Activated T-helper 17 cell treated with anti-CD3 and anti-CD28 coated beads, Interleukin-2, amount 50 U/mL, for 72 hours (primary cell): ENCODE measurements around the gene CBX5. TPM values are rescaled to one million over a fixed set of nuclear protein-coding genes. Genes with fewer than 3 reads are reported as not detected.

ENCODE experiments used
- ATAC-seq: fragments of 150-1000 bp; cut with Tn5 transposase; replicated peaks from 2 replicates; pipeline ENCODE4 v1.10.0; 2021; ENCODE audit warnings: mild to moderate bottlenecking, moderate library complexity
- H3K27ac Mint-ChIP-seq: one replicate; pipeline ENCODE4 v1.8.0; 2022; ENCODE audit warnings: mixed read lengths
- H3K27me3 Mint-ChIP-seq: one replicate; pipeline ENCODE4 v1.8.0; 2022; ENCODE audit warnings: mixed read lengths
- H3K36me3 Mint-ChIP-seq: one replicate; pipeline ENCODE4 v1.8.0; 2022; ENCODE audit warnings: low read depth, mild to moderate bottlenecking, mixed read lengths
- H3K4me1 Mint-ChIP-seq: one replicate; pipeline ENCODE4 v1.8.0; 2022; ENCODE audit warnings: mixed read lengths
- H3K4me3 Mint-ChIP-seq: one replicate; pipeline ENCODE4 v1.8.0; 2022; ENCODE audit warnings: mild to moderate bottlenecking, mixed read lengths
- H3K9me3 Mint-ChIP-seq: one replicate; pipeline ENCODE4 v1.8.0; 2022; ENCODE audit warnings: mixed read lengths
- total RNA-seq, 2 donors: library from RNA; stranded (reverse); gene quantifications; one replicate each; pipeline ENCODE4 v1.2.3, GENCODE V29; 2022

Gene CBX5
- total RNA-seq, 2 donors from 2014 or later, result 82.0 to 89.7 TPM

- Mint-ChIP-seq H3K9me3 (no peaks in the 10 kb centered on the region), H3K4me1 (no peaks in the 10 kb centered on the region), H3K36me3 (no peaks in the 10 kb centered on the region), H3K27me3 (peaks cover 37% of the 10 kb centered on the region), H3K27ac (no peak overlapping the region), H3K4me3 (peak overlapping the region; percentile 29)
- ATAC-seq, result no peak
These were observed 20.4 kb upstream of the CBX5 start for GRCh38 chr12:54300225-54300731.

GRCh38 chr12:54299515-54300224 is 19.7 kb upstream of the CBX5 start:
- ATAC-seq, result no peak
- H3K27ac Mint-ChIP-seq, result no peak overlapping the region
- no peaks in the 10 kb centered on the region for H3K36me3 Mint-ChIP-seq
- H3K9me3 Mint-ChIP-seq, result no peaks in the 10 kb centered on the region
- H3K4me1 Mint-ChIP-seq, result no peaks in the 10 kb centered on the region
- H3K27me3 Mint-ChIP-seq, result peaks cover 37% of the 10 kb centered on the region
- no peak overlapping the region for H3K4me3 Mint-ChIP-seq

GRCh38 chr12:54298904-54299303 is 19.0 kb upstream of the CBX5 start:
- Mint-ChIP-seq H3K4me1 (no peaks in the 10 kb centered on the region), H3K9me3 (no peaks in the 10 kb centered on the region), H3K27me3 (peaks cover 33% of the 10 kb centered on the region), H3K27ac (no peak overlapping the region), H3K4me3 (no peak overlapping the region), H3K36me3 (no peaks in the 10 kb centered on the region)
- ATAC-seq, result no peak

- Mint-ChIP-seq H3K36me3 (no peaks in the 10 kb centered on the region), H3K27me3 (peaks cover 20% of the 10 kb centered on the region), H3K9me3 (no peaks in the 10 kb centered on the region), H3K27ac (no peak overlapping the region), H3K4me3 (no peak overlapping the region), H3K4me1 (peaks cover 4% of the 10 kb centered on the region)
- no peak for ATAC-seq
These were observed 16.6 kb upstream of the CBX5 start for GRCh38 chr12:54296393-54297099.

GRCh38 chr12:54294953-54295566 is 15.1 kb upstream of the CBX5 start:
- no peaks in the 10 kb centered on the region for H3K36me3 Mint-ChIP-seq
- no peak overlapping the region for H3K27ac Mint-ChIP-seq
- peaks cover 12% of the 10 kb centered on the region for H3K27me3 Mint-ChIP-seq
- ATAC-seq, result no peak
- no peak overlapping the region for H3K4me3 Mint-ChIP-seq
- H3K9me3 Mint-ChIP-seq, result no peaks in the 10 kb centered on the region
- H3K4me1 Mint-ChIP-seq, result peaks cover 4% of the 10 kb centered on the region

- ATAC-seq, result peak; percentile 81
- H3K9me3 Mint-ChIP-seq, result no peaks in the 10 kb centered on the region
- H3K4me3 Mint-ChIP-seq, result no peak overlapping the region
- peaks cover 5% of the 10 kb centered on the region for H3K27me3 Mint-ChIP-seq
- no peaks in the 10 kb centered on the region for H3K36me3 Mint-ChIP-seq
- H3K27ac Mint-ChIP-seq, result no peak overlapping the region
- peaks cover 4% of the 10 kb centered on the region for H3K4me1 Mint-ChIP-seq
These were observed 14.4 kb upstream of the CBX5 start for GRCh38 chr12:54294152-54294952.

- H3K4me3 Mint-ChIP-seq, result no peak overlapping the region
- no peaks in the 10 kb centered on the region for H3K36me3 Mint-ChIP-seq
- no peaks in the 10 kb centered on the region for H3K9me3 Mint-ChIP-seq
- ATAC-seq, result no peak
- no peaks in the 10 kb centered on the region for H3K27me3 Mint-ChIP-seq
- peaks cover 4% of the 10 kb centered on the region for H3K4me1 Mint-ChIP-seq
- H3K27ac Mint-ChIP-seq, result no peak overlapping the region
These were observed 13.0 kb upstream of the CBX5 start for GRCh38 chr12:54292931-54293241.

- Mint-ChIP-seq H3K27ac (no peak overlapping the region), H3K4me3 (no peak overlapping the region), H3K9me3 (no peaks in the 10 kb centered on the region), H3K27me3 (no peaks in the 10 kb centered on the region), H3K4me1 (peaks cover 4% of the 10 kb centered on the region), H3K36me3 (no peaks in the 10 kb centered on the region)
- no peak for ATAC-seq
These were observed 12.4 kb upstream of the CBX5 start for GRCh38 chr12:54292083-54292930.

- Mint-ChIP-seq H3K27me3 (no peaks in the 10 kb centered on the region), H3K27ac (no peak overlapping the region), H3K36me3 (no peaks in the 10 kb centered on the region), H3K4me3 (no peak overlapping the region), H3K4me1 (peaks cover 17% of the 10 kb centered on the region), H3K9me3 (no peaks in the 10 kb centered on the region)
- no peak for ATAC-seq
These were observed 7.6 kb upstream of the CBX5 start for GRCh38 chr12:54287261-54288157.

- ATAC-seq, result no peak
- Mint-ChIP-seq H3K9me3 (no peaks in the 10 kb centered on the region), H3K27me3 (no peaks in the 10 kb centered on the region), H3K36me3 (no peaks in the 10 kb centered on the region), H3K27ac (no peak overlapping the region), H3K4me3 (no peak overlapping the region), H3K4me1 (peaks cover 20% of the 10 kb centered on the region)
These were observed 6.4 kb upstream of the CBX5 start for GRCh38 chr12:54286042-54287030.

GRCh38 chr12:54285150-54286041 is 5.5 kb upstream of the CBX5 start:
- ATAC-seq, result no peak
- Mint-ChIP-seq H3K27me3 (no peaks in the 10 kb centered on the region), H3K36me3 (no peaks in the 10 kb centered on the region), H3K27ac (peak overlapping the region; percentile 65), H3K9me3 (no peaks in the 10 kb centered on the region), H3K4me3 (no peak overlapping the region), H3K4me1 (peaks cover 20% of the 10 kb centered on the region)
